Endothelial cell of umbilical vein (primary cell): ENCODE data around the gene EME2.

Source experiments
- EZH2 ChIP-seq: IDR thresholded peaks from 2 replicates; pipeline ENCODE4 v1.6.1; 2012; ENCODE audit warnings: borderline replicate concordance, low read depth, mild to moderate bottlenecking, moderate library complexity, low read length, inconsistent platforms; ENCODE audit not compliant: severe bottlenecking
- MAX ChIP-seq: IDR thresholded peaks from 2 replicates; pipeline ENCODE4 v1.6.1; 2011; ENCODE audit not compliant: insufficient read depth, insufficient read length
- TF ChIP-seq, protein P1 (sequence below), 2 donors: IDR thresholded peaks; 1 replicate in 1 of 2; 2 replicates in 1 of 2; pipeline ENCODE4 v1.5.1; 2011; ENCODE audit warnings: low read length in 2 of 2, mild to moderate bottlenecking in 2 of 2, moderate library complexity in 2 of 2, control low read depth in 1 of 2, inconsistent platforms in 1 of 2, low read depth in 1 of 2; ENCODE audit not compliant: insufficient read depth in 1 of 2; ENCODE audit errors: extremely low read depth in 1 of 2

- TF ChIP-seq, protein P1, sequence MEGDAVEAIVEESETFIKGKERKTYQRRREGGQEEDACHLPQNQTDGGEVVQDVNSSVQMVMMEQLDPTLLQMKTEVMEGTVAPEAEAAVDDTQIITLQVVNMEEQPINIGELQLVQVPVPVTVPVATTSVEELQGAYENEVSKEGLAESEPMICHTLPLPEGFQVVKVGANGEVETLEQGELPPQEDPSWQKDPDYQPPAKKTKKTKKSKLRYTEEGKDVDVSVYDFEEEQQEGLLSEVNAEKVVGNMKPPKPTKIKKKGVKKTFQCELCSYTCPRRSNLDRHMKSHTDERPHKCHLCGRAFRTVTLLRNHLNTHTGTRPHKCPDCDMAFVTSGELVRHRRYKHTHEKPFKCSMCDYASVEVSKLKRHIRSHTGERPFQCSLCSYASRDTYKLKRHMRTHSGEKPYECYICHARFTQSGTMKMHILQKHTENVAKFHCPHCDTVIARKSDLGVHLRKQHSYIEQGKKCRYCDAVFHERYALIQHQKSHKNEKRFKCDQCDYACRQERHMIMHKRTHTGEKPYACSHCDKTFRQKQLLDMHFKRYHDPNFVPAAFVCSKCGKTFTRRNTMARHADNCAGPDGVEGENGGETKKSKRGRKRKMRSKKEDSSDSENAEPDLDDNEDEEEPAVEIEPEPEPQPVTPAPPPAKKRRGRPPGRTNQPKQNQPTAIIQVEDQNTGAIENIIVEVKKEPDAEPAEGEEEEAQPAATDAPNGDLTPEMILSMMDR (IDR thresholded peaks at IDR 0.05; ENCODE audit: extremely low read depth in 1 of 2, insufficient read depth in 1 of 2, low read depth in 1 of 2, low read length in 2 of 2): no peak
- no peak for TF ChIP-seq EZH2
- TF ChIP-seq MAX: no peak
These were observed 4.4 kb downstream of the EME2 start for GRCh38 chr16:1776991-1777374.
